ENCODE results near the gene DNAH3. TPM values are rescaled to one million over a fixed set of nuclear protein-coding genes. Genes with fewer than 3 reads are reported as not detected.

The DNAH3 gene
- total and polyA plus RNA-seq, 2 experiments from 2014 or later = 0.70 to 1.3 TPM

GRCh38 chr16:20997147-20997546 is 153.5 kb downstream of the DNAH3 start:
- Histone ChIP-seq H3K9me2 (ENCODE audit: insufficient read depth) (no peaks in the 10 kb centered on the region; the same call in 1 of the 2 replicates), H3K4me1 (ENCODE audit: insufficient read depth) (no peaks in the 10 kb centered on the region), H3F3A (replicated peaks; ENCODE audit: low read depth) (no peaks in the 10 kb centered on the region), H3K36me3 (ENCODE audit: insufficient read depth) (no peaks in the 10 kb centered on the region), H4K20me1 (replicated peaks; ENCODE audit: insufficient read depth) (no peaks in the 10 kb centered on the region), H2AFZ (no peak overlapping the region), H3K4me3 (no peak overlapping the region), H3K27me3 (ENCODE audit: insufficient read depth) (no peaks in the 10 kb centered on the region), H3K4me2 (no peak overlapping the region), H3K27ac (ENCODE audit: low read depth) (no peak overlapping the region), H3K79me2 (replicated peaks; ENCODE audit: insufficient read depth) (no peaks in the 10 kb centered on the region)
- Mint-ChIP-seq H3K36me3 (ENCODE audit: low read depth) (no peaks in the 10 kb centered on the region), H3K9me3 (no peaks in the 10 kb centered on the region), H3K4me1 (no peaks in the 10 kb centered on the region), H3K4me3 (no peak overlapping the region), H3K27ac (no peak overlapping the region), H3K27me3 (ENCODE audit: insufficient read depth, low read depth, poor library complexity) (peaks cover 4% of the 10 kb centered on the region)
- TF ChIP-seq, protein P1, sequence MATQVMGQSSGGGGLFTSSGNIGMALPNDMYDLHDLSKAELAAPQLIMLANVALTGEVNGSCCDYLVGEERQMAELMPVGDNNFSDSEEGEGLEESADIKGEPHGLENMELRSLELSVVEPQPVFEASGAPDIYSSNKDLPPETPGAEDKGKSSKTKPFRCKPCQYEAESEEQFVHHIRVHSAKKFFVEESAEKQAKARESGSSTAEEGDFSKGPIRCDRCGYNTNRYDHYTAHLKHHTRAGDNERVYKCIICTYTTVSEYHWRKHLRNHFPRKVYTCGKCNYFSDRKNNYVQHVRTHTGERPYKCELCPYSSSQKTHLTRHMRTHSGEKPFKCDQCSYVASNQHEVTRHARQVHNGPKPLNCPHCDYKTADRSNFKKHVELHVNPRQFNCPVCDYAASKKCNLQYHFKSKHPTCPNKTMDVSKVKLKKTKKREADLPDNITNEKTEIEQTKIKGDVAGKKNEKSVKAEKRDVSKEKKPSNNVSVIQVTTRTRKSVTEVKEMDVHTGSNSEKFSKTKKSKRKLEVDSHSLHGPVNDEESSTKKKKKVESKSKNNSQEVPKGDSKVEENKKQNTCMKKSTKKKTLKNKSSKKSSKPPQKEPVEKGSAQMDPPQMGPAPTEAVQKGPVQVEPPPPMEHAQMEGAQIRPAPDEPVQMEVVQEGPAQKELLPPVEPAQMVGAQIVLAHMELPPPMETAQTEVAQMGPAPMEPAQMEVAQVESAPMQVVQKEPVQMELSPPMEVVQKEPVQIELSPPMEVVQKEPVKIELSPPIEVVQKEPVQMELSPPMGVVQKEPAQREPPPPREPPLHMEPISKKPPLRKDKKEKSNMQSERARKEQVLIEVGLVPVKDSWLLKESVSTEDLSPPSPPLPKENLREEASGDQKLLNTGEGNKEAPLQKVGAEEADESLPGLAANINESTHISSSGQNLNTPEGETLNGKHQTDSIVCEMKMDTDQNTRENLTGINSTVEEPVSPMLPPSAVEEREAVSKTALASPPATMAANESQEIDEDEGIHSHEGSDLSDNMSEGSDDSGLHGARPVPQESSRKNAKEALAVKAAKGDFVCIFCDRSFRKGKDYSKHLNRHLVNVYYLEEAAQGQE (IDR thresholded peaks at IDR 0.05; ENCODE audit: unreplicated experiment) = no peak
- TF ChIP-seq EZH2phosphoT487 (IDR thresholded peaks at IDR 0.05; ENCODE audit: unreplicated experiment) = no peak
- TF ChIP-seq NANOG (IDR thresholded peaks at IDR 0.05; ENCODE audit: borderline replicate concordance) = no peak
- no peak for TF ChIP-seq ZNF114 (CRISPR knock-in tag; IDR thresholded peaks at IDR 0.05)
- TF ChIP-seq STAT1 (IDR thresholded peaks at IDR 0.05; ENCODE audit: unreplicated experiment) = no peak
- DNase-seq (ENCODE audit: low spot score) (no peak), ATAC-seq (no peak)

DNA sequence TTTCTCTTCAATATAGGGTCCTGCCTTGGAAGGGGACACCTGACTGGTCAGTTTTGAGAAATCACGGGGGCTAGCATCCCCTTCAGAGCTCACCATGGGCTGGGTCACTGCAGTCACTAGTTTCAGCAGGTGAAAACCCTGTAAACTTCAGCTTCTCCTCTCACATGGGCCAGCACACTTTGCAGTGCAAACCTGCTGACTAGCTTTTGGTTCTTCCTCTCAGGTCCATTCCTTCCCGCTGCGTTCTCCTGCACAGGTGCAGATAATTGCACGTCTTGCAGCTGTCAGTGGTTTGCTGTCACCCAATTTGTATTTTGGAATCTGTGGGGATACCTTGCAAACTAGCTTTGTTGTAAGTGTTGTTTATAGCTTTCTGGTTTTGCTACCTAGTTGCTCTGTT is 154.9 kb downstream of the DNAH3 start:
- no peak overlapping the region for H3K27ac Mint-ChIP-seq
- TF ChIP-seq POLR2AphosphoS5 (IDR thresholded peaks at IDR 0.05; ENCODE audit: low read depth) (no peak), ETS1 (IDR thresholded peaks at IDR 0.05) (no peak), EZH2 (IDR thresholded peaks at IDR 0.05; ENCODE audit: low read depth, unreplicated experiment) (no peak), STAT1 (IDR thresholded peaks at IDR 0.05; ENCODE audit: unreplicated experiment) (no peak)
- TF ChIP-seq, protein P1 (IDR thresholded peaks at IDR 0.05; ENCODE audit: unreplicated experiment) = no peak

More for the DNA sequence above, 154.9 kb downstream of the DNAH3 start:
- H3K4me3 Mint-ChIP-seq = no peak overlapping the region
- Histone ChIP-seq H3F3A (replicated peaks; ENCODE audit: low read depth) (no peaks in the 10 kb centered on the region), H3K4me1 (ENCODE audit: insufficient read depth) (no peaks in the 10 kb centered on the region), H3K4me3 (no peak overlapping the region), H3K79me2 (replicated peaks; ENCODE audit: insufficient read depth) (no peaks in the 10 kb centered on the region), H2AFZ (peak overlapping the region; percentile 72; the same call in 1 of the 2 replicates), H3K27me3 (ENCODE audit: insufficient read depth) (no peaks in the 10 kb centered on the region), H4K20me1 (replicated peaks; ENCODE audit: insufficient read depth) (no peaks in the 10 kb centered on the region), H3K27ac (ENCODE audit: low read depth) (no peak overlapping the region), H3K36me3 (ENCODE audit: insufficient read depth) (no peaks in the 10 kb centered on the region), H3K9me2 (ENCODE audit: insufficient read depth) (no peaks in the 10 kb centered on the region; the same call in 1 of the 2 replicates), H3K4me2 (no peak overlapping the region)
- DNase-seq (ENCODE audit: low spot score) = no peak
- H3K27me3 Mint-ChIP-seq (ENCODE audit: insufficient read depth, low read depth, poor library complexity) = peaks cover 4% of the 10 kb centered on the region
- H3K9me3 Mint-ChIP-seq = no peaks in the 10 kb centered on the region
- no peak for ATAC-seq
- no peaks in the 10 kb centered on the region for H3K36me3 Mint-ChIP-seq (ENCODE audit: low read depth)
- no peaks in the 10 kb centered on the region for H3K4me1 Mint-ChIP-seq

Data from GM23338 (cell line).